Esophagus squamous epithelium (tissue), 4 donors: ENCODE measurements around the gene HDDC2.

Source experiments
- CTCF ChIP-seq, 6 experiments: fragments of 450-650 bp in 4 of 6; fragments of 200-600 bp in 2 of 6; sonication (generic) in 2 of 6; IDR thresholded peaks; one replicate each; pipeline ENCODE4 v1.5.1; 2016 to 2019; ENCODE audit warnings: antibody characterized with exemption in 6 of 6, mild to moderate bottlenecking in 4 of 6, moderate library complexity in 4 of 6
- POLR2A ChIP-seq, 4 donors: fragments of 450-650 bp; IDR thresholded peaks; one replicate each; pipeline ENCODE4 v1.6.1; 2017; ENCODE audit warnings: antibody characterized with exemption in 4 of 4, mild to moderate bottlenecking in 4 of 4, moderate library complexity in 3 of 4

- TF ChIP-seq CTCF (IDR thresholded peaks at IDR 0.05) (no peak), POLR2A (IDR thresholded peaks at IDR 0.05) (no peak)
Measured at GRCh38 chr6:125232466-125232865, 69.3 kb downstream of the HDDC2 start.
